Stomach (tissue), 9 donors: Measurements from ENCODE around the gene GPS2. TPM values are rescaled to one million over a fixed set of nuclear protein-coding genes. Genes with fewer than 3 reads are reported as not detected.

Source experiments
- DNase-seq, 2 donors: peaks; one replicate each; pipeline versions ENCODE4 v3.0.0 to v3.0.0-alpha.2; 2013 to 2019
- H3K27ac ChIP-seq, 5 donors: fragments of 200-600 bp in 4 of 5; sonication (generic) in 4 of 5; one replicate each; pipeline ENCODE4 v1.5.1; 2013 to 2019; ENCODE audit warnings: mild to moderate bottlenecking in 1 of 5, moderate library complexity in 1 of 5
- H3K27me3 ChIP-seq, 3 donors: fragments of 200-600 bp; sonication (generic); one replicate each; pipeline ENCODE4 v1.5.1; 2017 to 2019; ENCODE audit warnings: mixed run types in 1 of 3
- H3K36me3 ChIP-seq, 4 donors: fragments of 200-600 bp; sonication (generic); 1 replicate in 3 of 4; 2 replicates in 1 of 4; pipeline ENCODE4 v1.5.1; 2016 to 2019
- H3K4me1 ChIP-seq, 4 donors: fragments of 200-600 bp; sonication (generic); one replicate each; pipeline ENCODE4 v1.5.1; 2016 to 2019
- H3K4me3 ChIP-seq, 4 donors: fragments of 200-600 bp; sonication (generic) in 3 of 4; one replicate each; pipeline ENCODE4 v1.5.1; 2016 to 2019; ENCODE audit warnings: mild to moderate bottlenecking in 1 of 4
- H3K9me3 ChIP-seq, 4 donors: fragments of 200-600 bp; sonication (generic); one replicate each; pipeline ENCODE4 v1.5.1; 2016 to 2019
- CTCF ChIP-seq, 7 experiments: fragments of 450-650 bp in 4 of 7; fragments of 200-600 bp in 3 of 7; sonication (generic) in 3 of 7; IDR thresholded peaks; one replicate each; pipeline ENCODE4 v1.5.1; 2016 to 2019; ENCODE audit warnings: antibody characterized with exemption in 7 of 7, control low read depth in 2 of 7, mild to moderate bottlenecking in 1 of 7
- EP300 ChIP-seq: sonication (generic); formaldehyde crosslinking; IDR thresholded peaks from one replicate; pipeline ENCODE4 v1.6.1; 2017; ENCODE audit warnings: antibody characterized with exemption
- POLR2A ChIP-seq, 4 donors: fragments of 450-650 bp; IDR thresholded peaks; one replicate each; pipeline ENCODE4 v1.6.1; 2016; ENCODE audit warnings: antibody characterized with exemption in 4 of 4, control low read depth in 2 of 4, mild to moderate bottlenecking in 1 of 4, moderate library complexity in 1 of 4
- POLR2AphosphoS5 ChIP-seq, 3 donors: sonication (generic); formaldehyde crosslinking; IDR thresholded peaks; one replicate each; pipeline ENCODE4 v1.6.1; 2016; ENCODE audit warnings: antibody characterized with exemption in 3 of 3
- WGBS, 5 donors: extraction: QIAGEN DNeasy Blood & Tissue Kit in 3 of 5; methylation state at CpG; one replicate each; pipeline versions ENCODE4 v1.1.5 to v1.1.7; 2013 to 2018; 5-methylcytosine and 5-hydroxymethylcytosine counted together
- intact Hi-C: fragments of 100-400 bp; cut with DNase I; formaldehyde crosslinking; loops from one replicate; pipeline ENCODE4 v1.15.1; 2023; ENCODE audit warnings: low total_unique reads
- polyA plus RNA-seq, 3 donors: library from polyadenylated mRNA; stranded (reverse); fragments of 200-250 nt; gene quantifications; one replicate each; pipeline ENCODE4 v1.2.3, GENCODE V29; 2013
- total RNA-seq, 5 donors: library from RNA; depleted of rRNA; stranded (reverse); fragments of >200 nt; gene quantifications; one replicate each; pipeline versions ENCODE4 v1.1.0 to v1.2.3, GENCODE V29; 2014 to 2016
- donor health status: healthy with polysubstance abuse.
- donor health status: Bipolar disorder and iron deficiency.
- donor health status: healthy.

The GPS2 gene
- total and polyA plus RNA-seq, 8 donors: 23.9 to 91.6 (median 71.1) TPM

GRCh38 chr17:7295230-7296180 lies 19.7 kb downstream of the GPS2 start:
- H3K4me3 ChIP-seq: peak overlapping the region; percentile 32 to 50 (median 34)
- intact Hi-C loops: no loop called here
- no peaks in the 10 kb centered on the region for H3K36me3 ChIP-seq
- 52 to 65% (median 57%) methylated on average over 42 of the region's 42 CpGs for WGBS, 5 donors
- H3K9me3 ChIP-seq: no peaks in the 10 kb centered on the region
- peak overlapping the region; percentile 26 to 68 (median 57) for H3K27ac ChIP-seq
- peaks cover 31 to 51% (median 44%) of the 10 kb centered on the region in 4 donors for H3K4me1 ChIP-seq
- TF ChIP-seq CTCF (IDR thresholded peaks at IDR 0.05) (no peak), POLR2A (IDR thresholded peaks at IDR 0.05) (no peak), EP300 (no peak), POLR2AphosphoS5 (IDR thresholded peaks at IDR 0.05) (no peak)
- H3K27me3 ChIP-seq: peaks cover 0 to 78% (median 28%) of the 10 kb centered on the region in 3 donors
- DNase-seq: no peak

DNA sequence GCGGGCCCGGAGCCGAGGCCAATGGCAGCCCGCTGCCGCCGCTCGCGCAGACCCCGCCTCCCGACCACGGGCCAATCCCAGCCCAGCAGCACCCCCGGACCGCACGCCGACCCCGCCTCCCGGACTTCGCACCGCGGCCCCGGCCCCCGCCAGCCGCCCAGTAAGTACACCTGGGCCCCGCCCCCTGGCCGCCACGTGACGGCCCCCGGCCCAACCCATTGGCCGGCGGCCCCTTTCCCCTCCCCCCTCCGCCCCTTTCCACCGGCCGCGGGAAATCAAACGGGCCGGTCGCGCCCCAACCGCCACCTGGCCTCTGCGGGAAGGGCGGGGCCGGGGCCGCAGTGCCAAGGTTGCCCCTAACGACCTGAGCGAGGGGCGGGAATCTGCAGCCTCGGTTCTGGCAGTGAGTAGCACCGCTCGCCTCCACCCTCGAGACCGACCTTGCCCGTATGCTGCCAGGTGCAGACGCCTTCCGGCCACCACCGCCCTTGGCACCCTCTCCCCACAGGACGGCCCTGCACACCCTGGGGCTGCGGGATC lies 20.5 kb downstream of the GPS2 start, which contains the start of gene YBX2:
Gene YBX2 (minus strand): TSS at position 26 of the 540 bp plus-strand sequence. CDS start 139 bp downstream, outside the sequence.
- Histone ChIP-seq H3K4me1 (peaks cover 31 to 51% (median 44%) of the 10 kb centered on the region in 4 donors), H3K27ac (peak within 1 kb of the TSS in 4 of 5 donors; percentile 1 to 68 (median 42))
- intact Hi-C loops: no loop called here

GRCh38 chr17:7293816-7294613 lies 21.1 kb downstream of the GPS2 start:
- Histone ChIP-seq H3K27me3 (peaks cover 0 to 92% (median 28%) of the 10 kb centered on the region in 3 donors), H3K4me1 (peaks cover 31 to 51% (median 44%) of the 10 kb centered on the region in 4 donors), H3K4me3 (peak overlapping the region; percentile 32 to 50 (median 34)), H3K9me3 (no peaks in the 10 kb centered on the region), H3K27ac (peak overlapping the region in 1 of 5 donors; percentile 68), H3K36me3 (no peaks in the 10 kb centered on the region)
- WGBS, 5 donors: 4 to 15% (median 8%) methylated on average over 9 to 71 of the region's 75 CpGs
- TF ChIP-seq POLR2A (IDR thresholded peaks at IDR 0.05) (no peak), CTCF (IDR thresholded peaks at IDR 0.05) (no peak), EP300 (no peak), POLR2AphosphoS5 (IDR thresholded peaks at IDR 0.05) (no peak)
- DNase-seq: peak; percentile 61 to 74
- intact Hi-C loops: no loop called here

More for the DNA sequence above, 20.5 kb downstream of the GPS2 start, which contains the start of gene YBX2:
- TF ChIP-seq CTCF (IDR thresholded peaks at IDR 0.05) (no peak), POLR2A (IDR thresholded peaks at IDR 0.05) (no peak), POLR2AphosphoS5 (IDR thresholded peaks at IDR 0.05) (peak in 1 of 3 donors; percentile 39), EP300 (no peak)
- 0 to 7% (median 1%) methylated on average over 25 to 53 of the region's 57 CpGs for WGBS, 5 donors
- peak; percentile 85 to 94 for DNase-seq
- H3K27me3 ChIP-seq: peaks cover 0 to 85% (median 28%) of the 10 kb centered on the region in 3 donors
- peak within 1 kb of the TSS; percentile 32 to 50 (median 34) for H3K4me3 ChIP-seq
- H3K9me3 ChIP-seq: no peaks in the 10 kb centered on the region
- no peaks in the 10 kb centered on the region for H3K36me3 ChIP-seq
